ENCODE results near the gene PLCB1.

Gene PLCB1

DNA sequence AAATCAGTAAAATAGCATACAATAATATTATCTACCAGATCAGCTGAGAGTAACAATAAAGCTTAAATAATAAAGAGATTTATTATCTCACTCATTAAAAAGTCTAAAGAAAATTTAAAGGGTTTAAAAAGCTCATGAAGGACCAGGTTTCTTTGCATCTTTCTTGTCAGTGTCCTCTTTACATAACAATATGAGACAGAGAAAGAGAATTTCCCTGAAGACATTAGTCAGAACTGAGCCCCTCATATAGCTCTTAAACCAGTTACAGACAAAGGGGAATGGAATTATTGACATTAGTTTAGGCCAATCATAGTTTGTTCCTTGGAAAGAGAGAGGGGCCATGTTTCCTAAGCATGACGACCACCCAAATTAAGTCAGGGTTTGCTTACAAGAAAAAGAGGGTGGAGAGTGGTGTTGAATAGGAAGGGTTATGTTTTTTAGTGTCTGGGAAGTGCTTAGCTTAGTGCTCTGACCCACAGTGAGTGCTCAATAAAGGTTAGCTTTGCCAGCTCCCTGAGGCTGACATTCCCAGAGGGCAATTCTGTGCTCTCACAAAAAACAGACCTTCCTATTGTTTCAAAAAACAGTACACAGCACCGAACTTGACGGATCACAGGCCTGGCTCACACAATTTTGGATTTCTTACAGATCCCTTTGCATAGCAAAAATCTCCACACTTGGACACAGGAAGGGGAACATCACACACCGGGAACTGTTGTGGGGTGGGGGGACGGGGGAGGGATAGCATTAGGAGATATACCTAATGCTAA is 3.6 kb upstream of the PLCB1 start:
- in situ Hi-C loops (cut with MboI; ENCODE audit: low sequenced_read_pairs), result no loop called here

DNA sequence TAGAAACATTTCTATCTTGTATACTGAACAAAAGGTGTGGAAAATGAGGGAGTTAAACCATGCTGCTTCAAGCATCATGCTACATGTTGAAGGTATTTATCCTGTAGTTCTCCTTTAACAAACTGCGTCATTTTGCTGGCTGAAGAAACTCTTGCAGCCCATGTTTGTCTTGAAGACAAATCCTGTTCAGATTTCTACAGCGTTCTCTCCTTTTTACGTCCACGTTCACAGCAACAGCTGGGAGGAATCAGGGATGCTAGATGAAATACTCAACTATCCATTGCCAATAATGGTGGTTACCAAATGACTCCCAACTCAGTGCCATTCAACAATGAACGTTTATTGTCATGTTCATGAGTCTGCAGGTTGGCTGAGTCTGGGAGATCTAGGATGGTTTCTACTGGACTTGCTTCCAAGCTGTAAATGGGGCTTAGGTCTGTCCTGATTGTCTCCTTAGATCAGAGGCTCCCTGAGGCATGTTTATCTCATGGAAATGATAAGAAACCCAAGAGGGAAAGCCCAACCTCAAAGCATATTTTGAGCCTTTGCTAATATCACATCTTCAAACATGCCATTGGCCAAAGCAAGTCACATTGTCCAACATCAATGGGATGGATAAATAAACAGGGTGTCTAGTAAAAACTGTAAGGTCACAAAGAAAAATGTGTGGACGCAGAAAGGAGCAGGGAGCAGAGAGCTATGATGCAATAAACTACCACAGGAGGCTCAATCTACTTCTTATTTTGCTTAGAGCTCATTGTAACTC is 2.7 kb upstream of the PLCB1 start:
- in situ Hi-C loops (cut with MboI; ENCODE audit: low sequenced_read_pairs), result no loop called here

DNA sequence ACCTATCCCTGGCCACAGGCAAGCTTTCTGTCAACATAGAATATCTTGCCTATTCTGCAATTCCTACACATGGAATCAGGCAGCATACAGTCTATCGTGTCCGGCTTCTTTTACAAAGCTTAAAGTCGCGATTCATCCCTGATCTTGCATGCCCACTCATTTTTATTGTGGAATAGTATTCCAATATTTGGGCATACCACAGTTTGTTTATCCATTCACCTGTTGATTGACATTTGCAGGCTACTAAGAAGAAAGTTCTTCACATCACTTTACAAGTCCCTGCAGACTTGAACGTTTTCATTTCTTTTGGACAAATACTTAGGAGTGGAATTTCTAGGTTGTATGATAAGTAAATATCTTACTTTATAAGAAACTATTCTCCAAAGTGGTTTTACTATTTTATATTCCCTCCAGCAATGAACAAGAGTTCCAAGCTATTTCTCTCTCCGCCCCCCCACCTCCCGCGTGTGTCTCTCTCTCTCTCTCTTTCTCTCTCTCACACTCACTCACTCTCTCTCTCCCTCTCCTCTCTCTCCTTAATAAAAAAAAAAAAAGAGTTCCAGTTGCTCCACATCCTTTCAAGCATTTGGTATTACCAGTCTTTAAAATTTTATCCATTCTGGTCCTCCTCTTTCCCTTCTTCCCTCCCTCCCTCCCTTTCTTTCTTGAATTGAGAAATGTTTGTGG is 1.1 kb upstream of the PLCB1 start:
- in situ Hi-C loops (cut with MboI; ENCODE audit: low sequenced_read_pairs), result no loop called here

DNA sequence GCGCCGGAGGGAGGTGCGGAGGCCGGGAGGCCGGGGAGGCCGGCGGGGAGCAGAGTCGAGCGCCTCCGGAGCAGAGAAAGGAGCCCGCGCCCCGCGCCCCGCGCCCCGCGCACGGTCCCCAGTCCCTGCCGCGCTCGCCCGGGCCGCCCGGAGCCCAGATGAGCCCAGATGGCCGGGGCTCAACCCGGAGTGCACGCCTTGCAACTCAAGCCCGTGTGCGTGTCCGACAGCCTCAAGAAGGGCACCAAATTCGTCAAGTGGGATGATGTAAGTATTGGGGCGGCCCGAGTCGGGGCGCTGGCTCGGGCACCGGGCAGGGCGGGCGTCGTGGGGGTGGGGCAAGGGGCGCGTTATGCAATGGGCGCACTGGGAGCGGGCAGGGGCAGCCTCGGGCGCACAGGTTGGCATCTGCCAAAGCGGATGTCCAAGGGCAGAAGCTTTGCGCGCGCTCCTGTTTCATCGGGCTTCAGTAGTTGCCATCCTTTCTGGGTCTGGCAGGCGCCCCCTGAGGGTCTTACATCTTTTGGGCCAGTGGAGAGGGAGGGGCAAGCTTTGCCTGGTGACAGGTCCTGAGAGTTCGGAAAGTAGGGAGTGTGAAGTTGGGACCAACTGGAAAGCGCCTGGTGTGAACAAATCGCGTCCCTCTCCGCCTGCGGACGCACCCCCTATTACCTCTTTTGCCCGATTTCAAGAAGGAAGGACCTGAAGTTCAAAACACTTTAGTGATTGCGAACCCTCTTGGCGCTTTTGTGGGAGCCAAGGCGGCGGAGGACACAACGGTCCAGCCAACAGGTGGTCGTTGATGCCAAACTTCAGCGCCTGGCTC is 631 bp downstream of the PLCB1 start:
- in situ Hi-C loops (cut with MboI; ENCODE audit: low sequenced_read_pairs), result no loop called here

DNA sequence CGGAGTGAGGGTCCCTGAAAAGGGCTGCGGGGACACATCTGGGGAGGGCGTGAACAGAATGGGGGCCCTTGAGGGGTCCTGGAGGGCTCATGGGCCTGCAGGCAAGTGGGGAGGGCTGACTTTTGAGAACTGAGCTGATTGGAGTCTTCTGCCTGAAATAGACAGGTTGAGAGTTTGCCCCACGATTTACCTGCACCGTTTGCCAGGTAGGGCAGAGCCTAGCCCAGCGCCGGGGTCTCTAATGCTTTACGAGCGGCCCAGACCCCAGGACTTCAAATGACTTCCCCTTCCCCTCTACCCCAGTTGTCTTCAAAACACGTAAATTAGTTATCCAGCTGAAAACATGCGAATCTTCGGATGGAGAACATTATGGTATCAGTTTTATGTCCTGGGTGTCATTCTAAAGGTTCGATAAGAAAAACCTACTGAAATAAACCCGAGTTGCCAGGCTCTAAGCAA is 1.3 kb downstream of the PLCB1 start:
- in situ Hi-C loops (cut with MboI; ENCODE audit: low sequenced_read_pairs), result no loop called here

DNA sequence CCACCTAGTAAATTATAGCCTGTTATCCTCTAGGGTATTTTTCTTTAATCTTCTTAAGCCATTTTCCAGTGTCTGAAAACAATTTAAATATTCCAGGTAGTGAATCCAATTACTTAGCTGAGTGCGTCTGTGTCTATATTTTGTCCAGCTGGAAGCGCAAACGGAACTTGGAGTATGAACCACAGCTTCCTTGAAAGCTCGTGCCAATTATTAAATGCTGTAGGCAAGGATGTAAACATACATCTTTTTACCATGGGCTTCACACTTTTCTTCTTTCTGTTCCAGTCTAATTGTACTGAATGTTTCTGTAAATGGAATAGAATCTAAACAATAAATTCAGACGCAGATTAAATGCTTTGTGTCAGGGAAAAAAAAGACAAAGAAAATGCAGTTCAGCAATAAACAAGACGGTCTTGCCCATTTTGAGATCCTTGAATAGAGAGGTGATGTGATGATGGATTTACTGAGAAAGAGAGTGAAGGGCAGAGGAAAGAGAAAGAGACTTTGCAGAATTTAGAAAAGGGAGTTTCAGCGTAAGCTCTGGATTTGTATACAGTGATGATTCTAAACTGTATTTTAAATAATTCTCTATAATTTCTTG is 1.9 kb downstream of the PLCB1 start:
- in situ Hi-C loops (cut with MboI; ENCODE audit: low sequenced_read_pairs), result no loop called here

DNA sequence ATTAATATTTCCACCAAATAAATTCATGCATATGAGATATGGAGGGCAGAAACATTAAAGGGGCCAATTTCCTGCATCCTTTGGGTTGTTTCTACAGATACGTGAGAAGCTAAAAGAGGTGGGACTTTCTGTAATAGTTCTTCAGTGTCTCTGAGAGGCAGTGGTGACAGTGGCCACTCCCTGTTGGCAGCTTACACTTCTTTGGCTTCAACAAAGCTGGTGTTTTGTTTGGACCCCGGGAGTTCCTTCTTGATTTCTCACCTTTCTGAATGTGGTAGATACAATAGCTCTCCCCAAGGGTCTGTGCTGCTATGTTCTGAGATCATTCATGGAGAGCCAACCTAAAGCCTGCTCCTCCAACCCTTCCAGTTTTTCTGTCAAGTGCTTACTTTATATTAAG is 7.8 kb downstream of the PLCB1 start:
- in situ Hi-C loops (cut with MboI; ENCODE audit: low sequenced_read_pairs), result no loop called here

DNA sequence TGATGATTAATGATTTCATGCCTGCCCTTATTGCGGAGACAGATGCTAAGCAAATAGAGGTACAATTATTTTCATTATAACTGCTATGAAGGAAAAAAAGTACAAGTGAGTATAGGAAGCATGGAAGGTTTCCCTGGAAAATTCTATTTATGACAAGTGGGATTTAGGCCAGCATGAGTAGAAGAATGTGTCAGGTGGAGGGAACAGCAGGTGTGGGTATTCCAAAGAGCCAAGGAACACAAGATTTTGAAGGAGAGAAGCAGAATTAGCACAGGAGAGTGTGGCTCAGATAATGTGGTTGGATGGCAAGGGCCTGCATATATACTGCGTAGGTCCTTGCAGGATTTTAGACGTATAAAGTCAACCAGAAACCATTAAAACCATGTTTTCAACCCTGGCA is 11.4 kb downstream of the PLCB1 start:
- in situ Hi-C loops (cut with MboI; ENCODE audit: low sequenced_read_pairs), result no loop called here

DNA sequence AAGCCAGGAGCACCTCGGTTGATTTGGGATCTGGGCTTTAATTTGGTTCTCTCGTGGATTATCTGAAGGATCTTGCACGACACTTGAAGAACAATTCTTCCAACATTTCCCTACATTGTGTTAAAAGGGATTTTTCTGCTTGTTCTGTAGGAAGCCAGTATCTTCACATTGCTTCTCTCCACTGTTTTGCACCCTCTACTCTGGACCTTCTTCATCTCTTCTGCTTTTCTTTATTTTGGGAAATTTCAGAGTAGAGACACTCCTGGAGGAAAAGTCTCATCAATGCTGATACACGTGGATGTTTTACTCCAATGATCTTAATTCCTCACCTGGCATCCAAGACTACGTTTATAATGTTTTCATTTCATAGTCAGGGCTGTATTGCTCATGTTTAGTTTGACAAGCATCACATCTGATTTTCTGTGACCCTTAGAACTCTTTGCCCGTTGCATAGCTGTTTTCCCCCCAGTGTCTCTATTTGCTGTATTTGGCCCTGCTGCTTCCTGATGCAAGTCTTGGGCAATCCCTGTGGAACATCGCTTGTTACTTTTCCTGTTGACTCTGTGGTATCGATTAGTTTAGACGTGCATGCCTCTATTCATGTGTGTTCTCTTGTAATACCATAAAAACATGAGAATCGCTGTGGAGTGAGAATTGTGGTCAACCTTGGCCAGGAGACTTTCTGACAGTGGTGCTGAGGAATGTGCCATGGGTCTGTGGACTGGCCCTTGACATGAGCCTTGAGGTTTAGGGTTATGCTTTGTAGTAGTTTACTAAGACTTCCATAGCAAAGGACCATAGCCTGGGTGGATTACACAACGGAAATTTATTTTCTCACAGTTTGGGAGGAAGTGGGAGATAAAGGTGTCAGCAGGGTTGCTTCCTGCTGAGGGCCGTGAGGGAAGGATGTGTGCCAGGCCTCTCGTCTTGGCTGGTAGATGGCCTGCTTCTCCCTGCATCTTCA is 12.5 kb downstream of the PLCB1 start:
- in situ Hi-C loops (cut with MboI; ENCODE audit: low sequenced_read_pairs), result no loop called here

DNA sequence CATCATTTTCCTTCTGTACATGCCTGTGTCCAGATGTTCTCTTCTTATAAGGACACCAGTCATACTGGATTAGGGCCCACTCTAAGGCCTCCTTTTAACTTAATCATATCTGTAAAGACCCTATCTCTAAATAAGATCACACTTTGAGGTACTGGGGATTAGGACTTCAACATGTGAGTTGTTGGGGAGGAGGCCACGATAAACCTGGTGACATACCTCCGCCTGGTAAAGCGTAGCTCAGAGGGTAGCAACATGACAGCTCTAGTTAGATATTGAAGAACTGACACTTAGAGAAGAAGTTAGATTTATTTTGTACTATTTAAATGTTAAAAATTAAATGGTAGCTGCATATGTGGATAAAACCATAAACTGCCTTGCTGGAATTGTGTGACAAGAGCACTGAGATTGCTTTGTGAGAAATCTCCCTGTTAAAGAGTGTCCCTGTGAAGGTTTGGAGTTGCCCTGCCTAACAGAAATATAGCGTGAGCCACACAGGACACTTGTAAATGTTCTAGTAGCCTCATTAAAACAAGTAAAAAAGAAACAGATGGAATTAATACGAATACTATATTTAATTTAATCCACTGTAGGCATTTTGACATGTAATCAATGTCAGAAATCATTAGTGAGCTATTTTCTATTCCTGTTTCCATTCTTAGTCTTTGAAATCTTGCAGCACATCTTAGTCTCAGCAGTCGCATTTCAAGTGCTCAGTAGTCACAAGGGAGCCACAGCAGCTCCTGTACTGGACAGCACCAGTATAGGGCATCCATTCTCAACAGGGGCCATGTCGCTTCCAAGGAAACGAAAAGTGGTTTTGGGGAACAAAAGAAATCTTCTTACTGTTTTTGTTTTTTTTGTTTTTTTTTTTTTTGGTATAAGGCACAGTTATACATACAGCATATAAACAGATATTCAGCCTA is 13.4 kb downstream of the PLCB1 start:
- in situ Hi-C loops (cut with MboI; ENCODE audit: low sequenced_read_pairs), result no loop called here

DNA sequence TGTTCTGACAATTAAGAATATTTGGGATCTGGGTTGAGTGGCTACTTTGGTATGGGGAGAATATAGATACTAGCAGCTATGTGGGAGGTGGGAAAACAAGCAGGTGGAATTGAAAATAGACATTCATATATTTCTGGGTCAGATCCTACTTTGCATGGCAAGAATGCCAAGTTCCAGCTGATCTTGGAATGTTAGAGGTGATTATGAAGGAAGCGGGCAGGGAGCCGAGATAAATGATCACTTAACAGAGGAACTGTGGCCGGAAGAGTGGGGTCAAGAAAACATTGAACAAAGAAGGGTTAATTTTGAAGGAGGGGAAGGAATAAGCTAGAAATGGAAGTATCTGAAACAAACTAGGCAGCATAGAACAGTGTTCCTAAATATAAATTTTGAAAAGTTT is 15.4 kb downstream of the PLCB1 start:
- in situ Hi-C loops (cut with MboI; ENCODE audit: low sequenced_read_pairs), result no loop called here

DNA sequence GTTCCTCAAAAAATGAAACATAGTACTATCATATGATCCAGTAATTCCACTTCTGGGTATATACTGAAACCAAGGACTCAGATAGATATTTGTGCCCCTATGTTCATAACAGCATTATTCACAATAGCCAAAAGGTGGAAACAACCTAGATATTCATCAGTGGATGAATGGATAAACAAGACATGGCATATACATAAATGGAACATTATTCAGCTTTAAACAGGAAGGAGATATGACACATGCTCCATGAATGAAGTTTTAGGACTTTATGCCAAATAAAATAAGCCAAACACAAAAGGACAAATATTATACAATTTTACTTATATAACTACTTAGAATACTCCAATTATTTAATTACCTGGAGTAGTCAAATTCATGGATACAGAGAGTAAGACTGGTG is 16.4 kb downstream of the PLCB1 start:
- in situ Hi-C loops (cut with MboI; ENCODE audit: low sequenced_read_pairs), result no loop called here

DNA sequence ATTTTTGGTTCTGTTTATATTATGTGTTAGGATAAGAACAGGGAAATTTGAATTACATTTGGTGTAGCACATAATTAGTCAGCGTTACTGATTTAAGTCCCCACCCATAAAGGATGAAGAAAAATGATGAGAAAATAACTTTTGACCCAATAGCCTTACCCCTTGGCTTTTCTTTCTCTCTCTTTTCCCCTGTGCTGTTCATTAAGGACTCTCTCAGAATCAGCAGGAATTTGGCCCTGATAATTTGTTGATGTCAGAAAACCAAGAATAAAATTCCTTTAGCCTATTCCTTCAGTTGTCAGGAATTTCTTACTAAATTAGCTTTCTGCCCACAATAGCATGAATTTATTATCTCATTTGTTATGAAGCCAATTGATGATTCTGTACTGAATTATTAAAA is 18.5 kb downstream of the PLCB1 start:
- in situ Hi-C loops (cut with MboI; ENCODE audit: low sequenced_read_pairs), result no loop called here

DNA sequence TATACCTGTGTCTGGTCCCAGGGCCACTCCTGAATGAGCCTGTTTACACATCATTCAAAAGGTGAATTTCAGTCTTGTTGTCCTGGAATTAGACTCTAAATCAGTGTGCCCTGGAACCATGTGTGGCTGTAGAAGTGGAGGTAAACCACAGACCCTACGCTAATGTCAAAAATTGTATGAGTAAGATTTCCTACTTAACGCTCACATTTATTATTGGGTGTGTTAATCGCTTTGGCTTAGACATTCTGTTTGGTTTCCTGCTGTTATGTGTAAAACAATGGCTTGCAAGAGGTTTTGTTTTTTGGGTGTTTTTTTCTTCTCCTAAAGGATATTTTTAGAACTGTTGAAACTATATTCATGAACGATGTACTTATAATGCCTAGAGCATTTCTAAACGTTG is 19.3 kb downstream of the PLCB1 start:
- in situ Hi-C loops (cut with MboI; ENCODE audit: low sequenced_read_pairs), result no loop called here

DNA sequence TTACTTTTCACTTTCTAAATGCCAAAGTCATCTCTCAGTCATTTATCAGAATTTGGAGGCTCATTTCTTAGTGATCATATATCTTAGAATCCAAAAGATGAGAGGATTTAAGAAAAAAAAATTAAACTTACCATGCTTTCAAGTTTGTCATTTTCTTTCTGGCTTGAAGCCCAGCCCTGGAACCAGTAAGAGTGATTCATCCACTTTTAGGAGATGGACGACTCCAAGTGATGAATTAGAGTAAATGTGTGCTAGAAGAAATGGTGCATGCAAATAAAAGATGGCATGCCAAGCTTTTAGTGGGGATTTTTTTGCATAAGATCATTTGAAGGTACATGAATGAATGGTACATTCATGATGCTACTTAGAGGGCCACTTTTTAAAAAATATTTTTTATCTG is 20.1 kb downstream of the PLCB1 start:
- in situ Hi-C loops (cut with MboI; ENCODE audit: low sequenced_read_pairs), result no loop called here

DNA sequence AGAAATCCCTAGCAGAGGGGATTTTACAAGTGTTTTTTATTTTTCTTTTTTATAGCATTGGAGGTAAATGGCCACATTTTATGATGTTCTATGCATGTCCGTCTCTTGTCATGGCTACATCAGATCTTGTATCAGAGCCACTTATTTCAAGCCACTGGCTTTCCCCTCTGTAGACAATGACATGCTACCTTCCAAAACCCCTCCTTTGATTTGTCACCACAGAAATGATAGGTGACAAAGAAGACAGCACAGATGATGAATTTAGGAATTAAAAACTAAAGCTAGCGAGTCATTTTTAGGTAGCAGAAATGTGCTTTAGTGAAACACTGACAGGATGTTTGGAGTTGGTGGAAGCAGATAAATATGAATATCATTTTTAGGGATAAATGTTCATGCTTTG is 20.8 kb downstream of the PLCB1 start:
- in situ Hi-C loops (cut with MboI; ENCODE audit: low sequenced_read_pairs), result no loop called here

DNA sequence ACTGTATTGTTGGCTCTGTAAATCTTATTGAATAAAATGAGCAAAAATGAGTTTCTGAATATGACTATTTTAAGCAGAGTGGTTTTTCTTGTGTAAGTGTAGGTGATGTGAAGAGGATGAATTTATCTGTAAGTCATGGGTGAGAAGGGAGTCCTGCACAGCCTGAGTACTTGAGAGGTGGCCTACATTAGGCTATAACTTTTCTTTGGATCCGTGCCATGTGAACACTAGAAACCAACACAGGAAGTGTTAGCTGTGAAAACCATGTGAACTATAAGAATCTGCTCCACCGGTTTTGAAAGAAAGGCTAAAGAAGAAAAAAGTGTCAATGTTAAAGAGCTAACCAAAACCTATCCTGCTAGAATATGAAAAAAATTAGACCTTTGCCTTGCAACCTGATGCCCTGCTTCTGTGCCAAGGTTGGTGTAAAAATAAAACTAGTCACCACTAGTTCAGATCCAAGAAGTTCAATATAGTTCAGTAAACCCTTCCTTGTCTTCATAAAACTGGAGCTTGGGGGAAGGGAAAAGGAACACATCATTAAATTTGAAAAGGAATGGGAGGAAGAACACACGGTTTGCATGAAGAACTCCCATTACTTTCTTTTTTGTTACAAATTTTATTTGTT is 21.3 kb downstream of the PLCB1 start:
- in situ Hi-C loops (cut with MboI; ENCODE audit: low sequenced_read_pairs), result no loop called here

DNA sequence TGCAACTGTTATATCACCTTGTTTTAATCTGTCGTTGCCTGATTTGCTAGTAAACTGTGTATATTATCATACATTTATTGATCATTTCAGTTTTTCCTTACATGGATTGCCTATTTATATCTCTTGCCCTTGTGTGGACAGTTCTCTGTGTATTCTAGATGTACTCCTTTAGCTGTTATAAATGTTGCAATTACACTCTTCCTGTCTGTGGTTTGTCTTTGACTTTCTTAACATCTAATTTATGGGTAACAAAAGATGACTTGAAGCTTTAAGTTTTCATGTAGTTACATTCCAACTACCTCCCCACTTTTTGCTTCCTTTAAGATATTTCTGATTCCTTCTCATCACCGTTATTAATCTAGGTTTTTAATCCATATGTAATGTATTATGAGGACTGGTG is 22.6 kb downstream of the PLCB1 start:
- in situ Hi-C loops (cut with MboI; ENCODE audit: low sequenced_read_pairs), result no loop called here
